Measurements from ENCODE around the gene TP53INP2. TPM values are rescaled to one million over a fixed set of nuclear protein-coding genes. Genes with fewer than 3 reads are reported as not detected.

Gene TP53INP2
- total and polyA plus RNA-seq, 2 of the 13 experiments (the other 11 are each of a cell fraction or from before 2014, with no cell fraction given) = 5.2 to 18.8 TPM

- TF ChIP-seq NR2F1 (CRISPR knock-in tag; IDR thresholded peaks at IDR 0.05) (peak; percentile 58 to 61; a peak in 3 of 4 replicates), HIC2 (CRISPR knock-in tag; IDR thresholded peaks at IDR 0.05; ENCODE audit: low read depth) (peak; percentile 44; the same call in 1 of the 2 replicates), DZIP1 (CRISPR knock-in tag; IDR thresholded peaks at IDR 0.05) (0 out of 2 replicates have a peak, but pooled peaks have one; percentile 72), GFI1 (CRISPR knock-in tag; IDR thresholded peaks at IDR 0.05; ENCODE audit: borderline replicate concordance) (peak; percentile 64; the same call in 1 of the 2 replicates), ZFYVE20 (CRISPR knock-in tag; IDR thresholded peaks at IDR 0.05; ENCODE audit: borderline replicate concordance, low read depth) (no peak), ARID3A (IDR thresholded peaks at IDR 0.05; ENCODE audit: low read depth, low read length) (peak; percentile 83), FOXA3 (CRISPR knock-in tag; IDR thresholded peaks at IDR 0.05) (peak; percentile 87), RFXANK (CRISPR knock-in tag; IDR thresholded peaks at IDR 0.05) (peak; percentile 55; the same call in 1 of the 2 replicates), YEATS2 (CRISPR knock-in tag; IDR thresholded peaks at IDR 0.05; ENCODE audit: borderline replicate concordance) (peak; percentile 51; the same call in 1 of the 2 replicates), TBP (CRISPR knock-in tag; IDR thresholded peaks at IDR 0.05) (no peak), ZNF280D (CRISPR knock-in tag; IDR thresholded peaks at IDR 0.05) (peak; percentile 93), ZNF234 (CRISPR knock-in tag; conservative IDR thresholded peaks at IDR 0.05) (no peak), ZNF737 (CRISPR knock-in tag; IDR thresholded peaks at IDR 0.05; ENCODE audit: borderline replicate concordance) (no peak), U2AF1 (optimal IDR thresholded peaks at IDR 0.05; ENCODE audit: low read depth, low read length) (no peak), SETDB1 (CRISPR knock-in tag; IDR thresholded peaks at IDR 0.05; ENCODE audit: borderline replicate concordance) (no peak), MXD4 (CRISPR knock-in tag; IDR thresholded peaks at IDR 0.05) (0 out of 2 replicates have a peak, but pooled peaks have one; percentile 35), ZNF614 (CRISPR knock-in tag; IDR thresholded peaks at IDR 0.05; ENCODE audit: borderline replicate concordance) (no peak; the same call in 1 of the 2 replicates), ZNF441 (CRISPR knock-in tag; IDR thresholded peaks at IDR 0.05; ENCODE audit: borderline replicate concordance) (peak; percentile 72)
Observed at GRCh38 chr20:34706912-34707784, 3.0 kb downstream of the TP53INP2 start (continued).
